HG03520 (cell line): ENCODE results near the gene SLC7A7.
A peak's percentile ranks its signal among the peaks of the same experiment; 100 is the strongest.
"Not testable (repeated sequence)": the region's sequence is repeated elsewhere in the genome, so short reads cannot be mapped to it uniquely, and the experiment has no call there.

Experiments
- ATAC-seq: cut with Tn5 transposase; IDR thresholded peaks from one replicate; pipeline ENCODE4 v1.9.1; 2021; ENCODE audit warnings: mild to moderate bottlenecking, moderate library complexity; ENCODE audit not compliant: unreplicated experiment

Gene SLC7A7

GRCh38 chr14:22794551-22794951, 20.7 kb downstream of the SLC7A7 start:
- no peak for ATAC-seq

DNA sequence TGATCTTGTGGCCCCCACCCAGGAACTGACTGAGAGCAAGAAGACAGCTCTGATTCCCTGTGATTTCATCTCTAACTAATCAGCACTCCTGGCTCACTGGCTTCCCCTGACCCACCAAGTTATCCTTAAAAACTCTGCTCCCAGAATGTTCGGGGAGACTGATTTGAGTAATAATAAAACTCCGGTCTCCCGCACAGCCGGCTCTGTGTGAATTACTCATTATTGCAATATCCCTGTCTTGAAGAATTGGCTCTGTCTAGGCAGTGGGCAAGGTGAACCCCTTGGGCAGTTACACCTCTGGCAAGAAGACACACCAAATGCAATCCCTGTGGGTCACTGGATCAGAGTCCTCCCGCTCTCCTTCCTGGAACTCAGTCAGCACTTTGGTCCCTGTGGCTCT, 21.3 kb downstream of the SLC7A7 start:
- ATAC-seq = no peak

DNA sequence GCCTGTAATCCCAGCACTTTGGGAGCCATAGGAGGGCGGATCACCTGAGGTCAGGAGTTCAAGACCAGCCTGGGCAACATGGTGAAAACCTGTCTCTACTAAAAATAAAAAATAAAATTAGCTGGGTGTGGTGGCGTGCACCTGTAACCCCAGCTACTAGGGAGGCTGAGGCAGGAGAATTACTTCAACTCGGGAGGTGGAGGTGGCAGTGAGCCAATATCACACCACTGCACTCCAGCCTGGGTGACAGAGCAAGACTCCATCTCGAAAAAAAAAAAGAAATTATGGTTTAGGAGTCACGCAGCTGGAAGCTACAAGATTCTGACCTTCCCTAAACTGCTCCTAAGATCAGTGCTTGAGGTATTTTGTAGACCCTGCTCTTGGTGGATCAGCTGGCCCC, 21.7 kb downstream of the SLC7A7 start:
- not testable (repeated sequence) for ATAC-seq

DNA sequence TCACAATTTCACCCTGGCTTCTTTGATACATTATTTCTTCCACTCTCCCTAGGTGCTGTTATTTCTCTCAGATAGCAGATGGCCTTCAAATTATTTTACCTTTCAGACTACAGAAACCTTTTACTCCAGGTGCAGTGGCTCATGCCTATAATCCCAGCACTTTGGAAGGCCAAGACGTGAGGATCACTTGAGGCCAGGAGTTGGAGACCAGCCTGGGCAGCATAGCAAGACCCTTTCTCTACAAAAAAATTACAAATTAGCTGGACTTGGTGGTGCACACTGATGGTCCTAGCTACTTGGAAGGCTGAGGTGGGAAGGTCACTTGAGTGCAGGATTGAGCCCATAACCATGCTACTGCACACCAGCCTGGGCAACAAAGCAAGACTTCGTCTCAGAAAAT, 23.1 kb downstream of the SLC7A7 start:
- no peak for ATAC-seq

- no peak for ATAC-seq
Measured at GRCh38 chr14:22791301-22791700, 23.9 kb downstream of the SLC7A7 start.

GRCh38 chr14:22786685-22787084, 28.6 kb downstream of the SLC7A7 start:
- ATAC-seq = no peak

GRCh38 chr14:22781301-22781991, 33.8 kb downstream of the SLC7A7 start:
- ATAC-seq = no peak

- ATAC-seq = no peak
Measured at GRCh38 chr14:22780941-22781300, 34.3 kb downstream of the SLC7A7 start.

- ATAC-seq = no peak
Measured at GRCh38 chr14:22780105-22780679, 35.0 kb downstream of the SLC7A7 start.

GRCh38 chr14:22778084-22778483, 37.2 kb downstream of the SLC7A7 start:
- ATAC-seq = no peak

DNA sequence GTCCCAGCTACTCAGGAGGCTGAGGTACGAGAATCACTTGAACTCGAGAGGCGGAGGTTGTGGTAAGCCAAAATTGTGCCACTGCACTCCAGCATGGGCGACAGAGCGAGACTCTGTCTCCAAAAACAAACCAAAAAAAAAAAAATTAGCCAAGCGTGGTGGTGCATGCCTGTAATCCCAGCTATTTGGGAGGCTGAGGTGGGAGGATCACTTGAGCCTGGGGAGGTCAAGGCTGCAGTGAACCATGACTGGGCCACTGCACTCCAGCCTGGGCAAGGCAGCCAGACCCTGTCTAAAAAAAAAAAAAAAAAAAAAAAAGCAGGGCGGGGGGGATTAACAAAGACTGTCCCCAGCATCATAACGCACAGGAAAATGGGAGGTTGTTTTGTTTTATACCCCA, 38.4 kb downstream of the SLC7A7 start:
- not testable (repeated sequence) for ATAC-seq

DNA sequence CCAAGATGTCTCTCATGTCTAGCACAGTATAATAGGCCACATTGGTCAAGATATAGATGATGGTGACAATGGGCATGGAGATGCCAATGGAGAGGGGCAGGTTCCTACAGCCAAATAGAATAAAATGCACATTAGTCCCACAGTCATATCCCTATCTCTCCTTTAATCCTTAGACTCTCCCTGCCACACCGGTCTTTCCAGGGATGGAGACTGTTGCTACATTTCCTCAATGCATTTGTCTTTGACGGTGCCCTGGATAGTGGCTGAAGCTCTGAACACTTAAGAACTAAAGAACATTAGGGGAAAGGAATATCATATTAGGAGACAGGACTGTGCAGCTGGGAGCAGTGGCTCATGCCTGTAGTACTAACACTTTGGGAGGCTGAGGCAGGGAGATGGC, 39.0 kb downstream of the SLC7A7 start:
- no peak for ATAC-seq

DNA sequence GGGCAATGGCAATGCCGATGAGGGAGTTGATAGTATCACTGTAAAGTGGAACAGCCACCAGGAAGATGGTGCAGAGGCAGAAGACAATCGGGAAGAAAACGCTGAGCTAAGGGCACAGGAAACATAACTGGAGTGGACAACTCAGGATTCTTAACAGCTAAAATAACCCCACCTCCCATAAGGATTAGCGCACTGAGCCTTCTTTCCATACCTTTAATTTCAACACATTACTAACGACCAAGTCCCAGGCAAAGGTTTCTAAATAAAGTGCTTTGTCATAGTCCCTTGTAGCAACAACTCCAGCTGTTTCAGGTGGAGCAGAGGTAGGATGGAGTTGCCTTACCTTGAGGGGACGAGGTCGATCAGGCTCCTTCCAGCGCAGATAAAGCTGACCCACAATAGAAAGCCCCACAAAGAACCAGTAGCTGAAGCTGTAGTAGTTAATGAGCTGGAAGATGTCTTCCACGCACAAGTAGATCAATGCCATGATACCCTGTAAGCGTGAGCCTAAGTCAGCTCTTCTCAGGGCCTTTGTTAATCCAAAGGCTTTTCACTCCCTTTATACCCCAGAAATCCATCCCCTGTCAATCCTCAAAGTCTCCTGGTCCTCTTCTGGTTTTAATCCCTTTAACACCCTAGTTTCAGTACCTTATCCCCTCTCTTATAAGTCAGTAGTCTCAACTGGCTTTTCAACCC, 41.1 kb downstream of the SLC7A7 start:
- no peak for ATAC-seq

DNA sequence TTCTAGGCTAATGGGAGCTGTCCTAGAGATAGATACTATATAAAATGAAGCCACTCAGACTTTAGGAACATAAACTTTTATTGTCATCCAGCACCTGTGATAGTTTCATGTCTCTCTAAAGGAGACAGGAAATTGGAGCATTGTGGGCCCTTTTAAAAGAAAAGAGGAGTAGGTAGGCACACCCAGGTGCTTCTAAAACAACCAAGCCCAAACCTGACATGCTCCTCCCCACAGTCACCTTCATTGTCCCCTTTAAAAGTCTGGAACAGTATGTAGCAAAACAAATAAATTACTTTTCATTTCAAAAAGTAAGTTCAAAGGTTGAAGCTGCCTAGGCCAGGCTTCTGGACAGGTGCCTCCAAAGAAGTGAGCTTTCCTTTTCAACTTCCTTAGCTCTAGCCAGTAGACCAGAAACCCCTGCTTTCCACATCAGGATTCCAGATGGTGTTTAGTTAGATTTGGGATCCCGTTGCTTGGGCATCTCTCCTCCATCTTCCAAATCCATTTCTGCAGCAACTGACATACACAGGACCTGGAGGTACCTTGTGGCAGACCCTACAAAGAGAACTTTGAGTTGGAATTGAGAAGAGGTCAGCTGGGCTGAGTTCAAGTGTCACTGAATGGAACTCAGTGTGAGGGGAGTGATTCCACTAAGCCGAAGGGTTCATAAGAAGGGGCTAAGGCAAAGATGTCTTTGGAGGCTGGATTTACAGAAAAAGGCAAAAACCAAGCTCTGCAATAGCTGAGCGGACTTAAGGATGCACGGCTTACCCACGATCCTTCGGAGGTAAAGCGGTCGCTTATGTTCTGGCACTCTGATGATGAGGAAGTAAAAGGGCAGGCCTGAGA, 41.8 kb downstream of the SLC7A7 start:
- ATAC-seq = no peak

GRCh38 chr14:22772725-22773124, 42.5 kb downstream of the SLC7A7 start:
- no peak for ATAC-seq

- no peak for ATAC-seq
Measured at GRCh38 chr14:22770481-22771187, 44.6 kb downstream of the SLC7A7 start.

GRCh38 chr14:22769369-22769768, 45.9 kb downstream of the SLC7A7 start:
- ATAC-seq = no peak

DNA sequence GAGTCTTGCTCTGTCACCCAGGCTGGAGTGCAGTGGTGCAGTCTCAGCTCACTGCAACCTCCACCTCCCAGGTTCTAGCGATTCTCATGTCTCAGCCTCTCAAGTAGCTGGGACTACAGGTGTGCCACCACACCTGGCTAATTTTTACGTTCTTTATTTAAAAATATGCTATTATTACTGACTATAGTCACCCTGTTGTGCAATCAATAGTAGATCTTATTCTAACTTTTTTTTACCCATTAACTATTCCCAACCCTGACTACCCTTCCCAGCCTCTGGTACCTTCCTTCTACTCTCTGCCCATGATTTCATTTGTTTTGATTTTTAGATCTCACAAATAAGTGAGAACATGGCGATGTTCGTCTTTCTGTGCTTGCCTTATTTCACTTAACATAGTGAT, 46.3 kb downstream of the SLC7A7 start:
- no peak for ATAC-seq

GRCh38 chr14:22767323-22767589, 48.0 kb downstream of the SLC7A7 start:
- ATAC-seq = peak; percentile 27

GRCh38 chr14:22766457-22767322, 48.5 kb downstream of the SLC7A7 start, which contains the start of gene OXA1L:
TSS of gene OXA1L (plus strand) at chr14:22766688. CDS start at chr14:22766702, 14 bp downstream.
- peak; percentile 69 for ATAC-seq
